ENCODE measurements around the gene NPAS2.

DNA sequence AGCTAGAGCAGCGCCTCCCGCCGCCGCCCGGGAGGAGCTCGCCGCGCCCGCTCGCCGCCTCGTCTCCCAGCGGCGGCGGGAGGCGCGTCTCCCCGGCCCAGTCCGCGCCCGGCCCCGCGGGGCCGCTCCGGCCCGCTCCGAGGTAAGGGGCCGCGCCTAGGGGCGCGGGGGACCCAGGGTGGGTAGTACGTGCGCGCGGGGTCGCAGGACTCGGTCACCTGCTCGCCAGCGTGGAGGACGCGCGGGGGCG lies 259 bp downstream of the NPAS2 start:
- TF ChIP-seq CTCF (IDR thresholded peaks at IDR 0.05): peak in 2 of 4 experiments; percentile 5 to 13
- TF ChIP-seq POLR2AphosphoS5 (IDR thresholded peaks at IDR 0.05): no peak

Measured in gastroesophageal sphincter (tissue), 3 donors.